ENCODE results near the gene PHTF2. TPM values are rescaled to one million over a fixed set of nuclear protein-coding genes. Genes with fewer than 3 reads are reported as not detected.

Gene PHTF2
- total and polyA plus RNA-seq, 9 donors = 7.0 to 22.2 (median 12.7) TPM

GRCh38 chr7:77979219-77979618 is 180.6 kb downstream of the PHTF2 start:
- no peaks in the 10 kb centered on the region for H3K27me3 ChIP-seq
- H3K27ac ChIP-seq = no peak overlapping the region
- H3K4me1 ChIP-seq (ENCODE audit: insufficient read depth) = no peaks in the 10 kb centered on the region
- TF ChIP-seq CTCF (IDR thresholded peaks at IDR 0.05) (no peak), EP300 (IDR thresholded peaks at IDR 0.05) (no peak), POLR2A (IDR thresholded peaks at IDR 0.05) (no peak)
- no peak overlapping the region for H3K4me3 ChIP-seq
- 40 to 70% (median 59%) methylated on average over 5 of the region's 5 CpGs for WGBS, 3 donors
- H3K9me3 ChIP-seq = no peaks in the 10 kb centered on the region
- no peaks in the 10 kb centered on the region for H3K36me3 ChIP-seq
- DNase-seq = no peak
- intact Hi-C loops (cut with DNase I) = no loop called here

GRCh38 chr7:77980087-77980713 is 181.6 kb downstream of the PHTF2 start:
- Histone ChIP-seq H3K4me3 (no peak overlapping the region), H3K36me3 (no peaks in the 10 kb centered on the region), H3K27me3 (no peaks in the 10 kb centered on the region), H3K4me1 (ENCODE audit: insufficient read depth) (no peaks in the 10 kb centered on the region), H3K9me3 (no peaks in the 10 kb centered on the region), H3K27ac (no peak overlapping the region)
- 63 to 85% (median 85%) methylated on average over 3 of the region's 3 CpGs for WGBS, 3 donors
- intact Hi-C loops (cut with DNase I) = no loop called here
- no peak for DNase-seq
- no peak for TF ChIP-seq POLR2A (IDR thresholded peaks at IDR 0.05)
- no peak for TF ChIP-seq CTCF (IDR thresholded peaks at IDR 0.05)
- no peak for TF ChIP-seq EP300 (IDR thresholded peaks at IDR 0.05)

- no peaks in the 10 kb centered on the region for H3K27me3 ChIP-seq
- H3K27ac ChIP-seq = no peak overlapping the region
- H3K4me1 ChIP-seq (ENCODE audit: insufficient read depth) = no peaks in the 10 kb centered on the region
- H3K4me3 ChIP-seq = no peak overlapping the region
- TF ChIP-seq POLR2A (IDR thresholded peaks at IDR 0.05) (no peak), EP300 (IDR thresholded peaks at IDR 0.05) (no peak), CTCF (IDR thresholded peaks at IDR 0.05) (no peak)
- 81 to 85% (median 85%) methylated on average over 5 of the region's 5 CpGs for WGBS, 3 donors
- DNase-seq = no peak
- intact Hi-C loops (cut with DNase I) = no loop called here
- no peaks in the 10 kb centered on the region for H3K9me3 ChIP-seq
- H3K36me3 ChIP-seq = no peaks in the 10 kb centered on the region
Observed at GRCh38 chr7:77982926-77983550, 184.5 kb downstream of the PHTF2 start.

- intact Hi-C loops (cut with DNase I) = no loop called here
- H3K9me3 ChIP-seq = no peaks in the 10 kb centered on the region
- 93 to 97% (median 94%) methylated on average over 4 of the region's 4 CpGs for WGBS, 3 donors
- TF ChIP-seq POLR2A (IDR thresholded peaks at IDR 0.05) = no peak
- H3K27me3 ChIP-seq = no peaks in the 10 kb centered on the region
- no peak overlapping the region for H3K27ac ChIP-seq
- DNase-seq = no peak
- no peaks in the 10 kb centered on the region for H3K4me1 ChIP-seq (ENCODE audit: insufficient read depth)
- no peak overlapping the region for H3K4me3 ChIP-seq
- no peaks in the 10 kb centered on the region for H3K36me3 ChIP-seq
Observed at GRCh38 chr7:77983973-77984372, 185.4 kb downstream of the PHTF2 start.

Measured in ovary (tissue), 9 donors.